ENCODE measurements around the gene POLG. TPM values are rescaled to one million over a fixed set of nuclear protein-coding genes. Genes with fewer than 3 reads are reported as not detected.

Gene POLG
- polyA plus RNA-seq, 1 donor (not counting 4 experiments of a cell fraction or from before 2014, with no cell fraction given) = 29.6 TPM

DNA sequence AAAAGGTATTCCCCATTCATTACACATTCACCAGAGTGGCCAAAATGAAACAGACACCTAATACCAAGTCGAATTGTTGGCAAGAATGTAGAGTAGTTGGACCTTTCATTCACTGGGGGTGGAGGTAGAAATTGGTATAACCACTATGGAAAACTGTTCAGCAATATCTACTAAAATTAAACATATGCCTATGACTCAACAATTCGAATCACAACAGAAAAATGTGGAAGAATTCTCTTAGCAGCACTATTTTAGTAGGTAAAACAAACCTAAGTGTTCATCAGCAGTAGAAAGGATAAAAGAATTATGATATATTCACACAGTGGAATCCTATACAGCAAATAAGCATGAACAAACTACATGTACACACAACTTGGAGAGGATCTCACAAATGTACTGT is 30.6 kb downstream of the POLG start:
- Histone ChIP-seq H3K4me2 (ENCODE audit: control insufficient read depth, extremely low read depth, insufficient read depth, low read depth, low read length) (no peak overlapping the region), H3K4me3 (ENCODE audit: control insufficient read depth in 2 of 3, extremely low read depth in 1 of 3, insufficient read depth in 2 of 3, low read depth in 1 of 3, low read length in 3 of 3) (no peak overlapping the region), H3K9me1 (ENCODE audit: control insufficient read depth, extremely low read depth, insufficient read depth, low read length) (no peaks in the 10 kb centered on the region), H3K27ac (ENCODE audit: control insufficient read depth, insufficient read depth, low read length) (no peak overlapping the region), H3K36me3 (ENCODE audit: control insufficient read depth in 2 of 2, extremely low read depth in 1 of 2, insufficient read depth in 2 of 2, low read length in 2 of 2) (peaks cover 1 to 30% of the 10 kb centered on the region in 2 experiments), H3K9me3 (ENCODE audit: control insufficient read depth, low read depth, low read length) (no peaks in the 10 kb centered on the region), H4K20me1 (ENCODE audit: control insufficient read depth, extremely low read depth, insufficient read depth, low read length) (no peaks in the 10 kb centered on the region), H3K79me2 (ENCODE audit: control insufficient read depth, insufficient read depth, low read length) (no peaks in the 10 kb centered on the region), H3K9ac (ENCODE audit: control insufficient read depth, extremely low read depth, insufficient read depth, low read length) (no peak overlapping the region), H3K27me3 (ENCODE audit: control insufficient read depth, extremely low read depth, insufficient read depth, low read length) (no peaks in the 10 kb centered on the region), H3K4me1 (ENCODE audit: control insufficient read depth, extremely low read depth, insufficient read depth, low read length) (no peaks in the 10 kb centered on the region), H2AFZ (ENCODE audit: control insufficient read depth, low read length) (no peak overlapping the region)
- dilution Hi-C loops (cut with MboI; ENCODE audit: extremely low pct_ligation_motif_present, low sequenced_read_pairs) = no loop called here
- DNase-seq (ENCODE audit: low read depth, low spot score) (no peak), FAIRE-seq (no peak)
- TF ChIP-seq, protein P1, sequence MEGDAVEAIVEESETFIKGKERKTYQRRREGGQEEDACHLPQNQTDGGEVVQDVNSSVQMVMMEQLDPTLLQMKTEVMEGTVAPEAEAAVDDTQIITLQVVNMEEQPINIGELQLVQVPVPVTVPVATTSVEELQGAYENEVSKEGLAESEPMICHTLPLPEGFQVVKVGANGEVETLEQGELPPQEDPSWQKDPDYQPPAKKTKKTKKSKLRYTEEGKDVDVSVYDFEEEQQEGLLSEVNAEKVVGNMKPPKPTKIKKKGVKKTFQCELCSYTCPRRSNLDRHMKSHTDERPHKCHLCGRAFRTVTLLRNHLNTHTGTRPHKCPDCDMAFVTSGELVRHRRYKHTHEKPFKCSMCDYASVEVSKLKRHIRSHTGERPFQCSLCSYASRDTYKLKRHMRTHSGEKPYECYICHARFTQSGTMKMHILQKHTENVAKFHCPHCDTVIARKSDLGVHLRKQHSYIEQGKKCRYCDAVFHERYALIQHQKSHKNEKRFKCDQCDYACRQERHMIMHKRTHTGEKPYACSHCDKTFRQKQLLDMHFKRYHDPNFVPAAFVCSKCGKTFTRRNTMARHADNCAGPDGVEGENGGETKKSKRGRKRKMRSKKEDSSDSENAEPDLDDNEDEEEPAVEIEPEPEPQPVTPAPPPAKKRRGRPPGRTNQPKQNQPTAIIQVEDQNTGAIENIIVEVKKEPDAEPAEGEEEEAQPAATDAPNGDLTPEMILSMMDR (optimal IDR thresholded peaks at IDR 0.05 in 1 of 3, IDR thresholded peaks at IDR 0.05 in 1 of 3, conservative IDR thresholded peaks at IDR 0.05 in 1 of 3; ENCODE audit: extremely low read depth in 1 of 3, insufficient read depth in 2 of 3, low read length in 3 of 3) = no peak
- no peak for TF ChIP-seq EZH2 (IDR thresholded peaks at IDR 0.05; ENCODE audit: low read length)

DNA sequence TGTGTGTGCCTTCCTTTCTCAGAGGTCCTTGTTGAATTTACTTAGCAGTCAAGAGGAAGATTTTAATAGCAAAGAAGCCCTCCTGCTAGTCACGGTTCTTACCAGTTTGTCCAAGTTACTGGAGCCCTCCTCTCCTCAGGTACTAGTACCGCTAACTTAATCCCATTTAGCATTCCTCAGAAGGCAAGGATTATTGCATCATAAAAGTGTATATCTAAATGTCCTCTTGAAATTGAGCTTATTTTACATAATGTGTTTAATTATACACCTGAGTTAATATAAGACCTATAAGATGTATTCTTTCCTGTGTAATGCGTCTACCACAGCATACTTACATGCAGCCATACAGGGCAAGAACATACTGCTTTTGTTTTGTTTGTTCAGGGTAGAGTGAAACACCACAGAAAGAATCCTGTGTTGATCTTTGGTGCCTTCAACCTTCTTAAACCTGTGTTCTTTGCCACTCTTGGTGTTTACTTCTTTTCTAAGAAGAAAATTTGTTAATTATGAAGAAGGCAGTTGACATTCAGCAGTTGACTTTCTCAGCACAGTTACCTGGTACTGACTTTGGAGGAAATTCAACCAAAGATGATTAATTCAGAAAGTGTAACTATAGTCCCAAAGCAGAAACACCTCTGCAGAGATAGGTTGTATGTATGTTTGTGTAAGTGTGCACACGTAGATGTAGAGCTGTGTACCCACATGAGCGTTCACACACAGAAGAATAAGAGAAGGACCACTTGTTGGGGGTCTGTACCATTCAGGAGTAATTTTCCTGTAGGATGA is 33.1 kb downstream of the POLG start:
- no peaks in the 10 kb centered on the region for H3K79me2 ChIP-seq (ENCODE audit: control insufficient read depth, insufficient read depth, low read length)
- no peak overlapping the region for H3K27ac ChIP-seq (ENCODE audit: control insufficient read depth, insufficient read depth, low read length)
- no peaks in the 10 kb centered on the region for H3K27me3 ChIP-seq (ENCODE audit: control insufficient read depth, extremely low read depth, insufficient read depth, low read length)
- peaks cover 0 to 28% of the 10 kb centered on the region in 2 experiments for H3K36me3 ChIP-seq (ENCODE audit: control insufficient read depth in 2 of 2, extremely low read depth in 1 of 2, insufficient read depth in 2 of 2, low read length in 2 of 2)
- FAIRE-seq (no peak), DNase-seq (ENCODE audit: low read depth, low spot score) (no peak)
- H3K9me3 ChIP-seq (ENCODE audit: control insufficient read depth, low read depth, low read length) = no peaks in the 10 kb centered on the region
- no peaks in the 10 kb centered on the region for H3K4me1 ChIP-seq (ENCODE audit: control insufficient read depth, extremely low read depth, insufficient read depth, low read length)
- no peak overlapping the region for H3K4me2 ChIP-seq (ENCODE audit: control insufficient read depth, extremely low read depth, insufficient read depth, low read depth, low read length)
- dilution Hi-C loops (cut with MboI; ENCODE audit: extremely low pct_ligation_motif_present, low sequenced_read_pairs) = no loop called here
- H2AFZ ChIP-seq (ENCODE audit: control insufficient read depth, low read length) = no peak overlapping the region
- no peak for TF ChIP-seq EZH2 (IDR thresholded peaks at IDR 0.05; ENCODE audit: low read length)
- TF ChIP-seq, protein P1 (optimal IDR thresholded peaks at IDR 0.05 in 1 of 3, IDR thresholded peaks at IDR 0.05 in 1 of 3, conservative IDR thresholded peaks at IDR 0.05 in 1 of 3; ENCODE audit: extremely low read depth in 1 of 3, insufficient read depth in 2 of 3, low read length in 3 of 3) = no peak
- H3K9me1 ChIP-seq (ENCODE audit: control insufficient read depth, extremely low read depth, insufficient read depth, low read length) = no peaks in the 10 kb centered on the region
- no peak overlapping the region for H3K9ac ChIP-seq (ENCODE audit: control insufficient read depth, extremely low read depth, insufficient read depth, low read length)
- H4K20me1 ChIP-seq (ENCODE audit: control insufficient read depth, extremely low read depth, insufficient read depth, low read length) = no peaks in the 10 kb centered on the region
- H3K4me3 ChIP-seq (ENCODE audit: control insufficient read depth in 2 of 3, extremely low read depth in 1 of 3, insufficient read depth in 2 of 3, low read depth in 1 of 3, low read length in 3 of 3) = no peak overlapping the region
